ENCODE results near the gene GCSAM.

DNA sequence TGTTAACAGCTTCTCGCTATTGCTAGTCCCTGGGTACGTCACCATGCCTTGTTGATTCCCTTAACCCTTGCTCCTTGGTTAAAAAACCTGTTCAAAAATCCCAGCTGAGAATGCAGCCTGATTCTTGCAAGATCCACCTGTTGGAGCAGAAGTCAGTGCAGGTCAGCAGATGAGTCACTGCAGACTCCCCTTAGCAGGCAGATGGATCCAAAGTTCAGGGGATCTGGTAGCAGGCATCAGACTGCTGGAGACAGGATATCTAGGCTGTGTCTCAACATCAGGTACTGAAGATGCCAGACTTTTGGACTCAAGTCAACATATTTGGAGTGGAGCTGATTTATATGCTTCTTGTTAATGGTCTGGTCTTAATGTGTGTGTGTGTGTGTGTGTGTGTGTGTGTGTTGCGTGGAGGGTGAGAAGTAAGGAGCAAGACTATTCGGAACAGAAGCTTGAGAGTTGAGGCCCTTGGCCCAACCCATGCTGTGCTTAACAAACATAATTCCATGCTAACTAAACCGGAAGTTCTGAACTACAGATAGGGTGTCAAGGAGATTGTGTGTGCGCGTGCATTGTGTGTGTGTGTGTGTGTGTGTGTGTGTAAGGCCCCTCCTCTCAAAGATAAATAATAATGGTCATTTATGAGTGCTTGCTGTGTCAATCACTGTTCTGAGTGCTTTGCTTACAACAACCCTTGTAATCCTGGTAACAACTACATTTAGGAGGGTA, 47.9 kb downstream of the GCSAM start:
- TF ChIP-seq CTCF (IDR thresholded peaks at IDR 0.05), result no peak
- no peak for TF ChIP-seq POLR2A (IDR thresholded peaks at IDR 0.05)

All from body of pancreas (tissue), 4 donors.